SK-N-SH (cell line): ENCODE data around the gene ZC3H4. TPM values are rescaled to one million over a fixed set of nuclear protein-coding genes. Genes with fewer than 3 reads are reported as not detected.

Source experiments
- CTCF ChIA-PET: fragments of 300-600, 350-600 bp; formaldehyde crosslinking; extraction: SDS; loops from one replicate; lab custom pipeline; 2021; lab: Yijun Ruan, JAX
- POLR2A ChIA-PET: fragments of 350-600 bp; sonication (Branson Sonifier 250); formaldehyde crosslinking; extraction: SDS; loops from one replicate; lab custom pipeline; 2020; ENCODE audit warnings: antibody characterized with exemption, inconsistent platforms; lab: Yijun Ruan, JAX
- DNase-seq: peaks from one replicate; pipeline ENCODE4 v3.0.0; 2012
- H2AFZ ChIP-seq: fragments of 200-600 bp; sonication (generic); 2 replicates; pipeline ENCODE4 v1.8.1; 2016; ENCODE audit warnings: antibody characterized with exemption, mild to moderate bottlenecking, low read depth
- H3F3A ChIP-seq: fragments of 200-600 bp; sonication (generic); replicated peaks from 2 replicates; pipeline ENCODE3; 2016; ENCODE audit warnings: antibody characterized with exemption, mild to moderate bottlenecking; ENCODE audit not compliant: insufficient read depth
- H3K27ac ChIP-seq, 2 experiments: fragments of 200-500 bp in 1 of 2; fragments of 200-600 bp in 1 of 2; sonication (Bioruptor generic) in 1 of 2; sonication (generic), shearing (Covaris generic) in 1 of 2; 2 replicates each; pipeline versions ENCODE4 v1.5.1 to v1.6.1; 2014 to 2016; ENCODE audit warnings: low read depth in 2 of 2, inconsistent platforms in 1 of 2, low read length in 1 of 2, mild to moderate bottlenecking in 1 of 2, mixed read lengths in 1 of 2
- H3K27me3 ChIP-seq: fragments of 200-600 bp; sonication (generic), shearing (Covaris generic); 2 replicates; pipeline ENCODE4 v1.6.1; 2016; ENCODE audit warnings: mixed run types; ENCODE audit not compliant: insufficient read depth
- H3K36me3 ChIP-seq, 2 experiments: fragments of 200-500 bp in 1 of 2; fragments of 200-600 bp in 1 of 2; sonication (Bioruptor generic) in 1 of 2; sonication (generic) in 1 of 2; replicated peaks in 1 of 2; 2 replicates each; pipeline versions ENCODE3 to v1.5.1; 2014 to 2016; ENCODE audit warnings: low read length in 1 of 2, mild to moderate bottlenecking in 1 of 2; ENCODE audit not compliant: insufficient read depth in 2 of 2, control insufficient read depth in 1 of 2
- H3K4me1 ChIP-seq, 2 experiments: fragments of 200-500 bp in 1 of 2; fragments of 200-600 bp in 1 of 2; sonication (Bioruptor generic) in 1 of 2; sonication (generic), shearing (Covaris generic) in 1 of 2; 2 replicates each; pipeline versions ENCODE4 v1.5.1 to v1.6.1; 2014 to 2016; ENCODE audit warnings: low read depth in 1 of 2, low read length in 1 of 2, mixed run types in 1 of 2; ENCODE audit not compliant: insufficient read depth in 2 of 2, control insufficient read depth in 1 of 2
- H3K4me2 ChIP-seq: fragments of 200-600 bp; sonication (generic), shearing (Covaris generic); 2 replicates; pipeline ENCODE4 v1.6.1; 2017; ENCODE audit warnings: mixed run types
- H3K4me3 ChIP-seq, 2 experiments: fragments of 200-500 bp in 1 of 2; fragments of 200-600 bp in 1 of 2; sonication (Bioruptor generic) in 1 of 2; sonication (generic), shearing (Covaris generic) in 1 of 2; 2 replicates each; pipeline versions ENCODE4 v1.5.1 to v1.8.1; 2014 to 2016; ENCODE audit warnings: low read depth in 2 of 2, inconsistent platforms in 1 of 2, low read length in 1 of 2, mild to moderate bottlenecking in 1 of 2, mixed read lengths in 1 of 2, moderate library complexity in 1 of 2
- H3K79me2 ChIP-seq: fragments of 200-600 bp; sonication (generic); 2 replicates; pipeline ENCODE4 v1.8.1; 2017; ENCODE audit warnings: mild to moderate bottlenecking; ENCODE audit not compliant: insufficient read depth
- H3K9ac ChIP-seq: fragments of 200-600 bp; sonication (generic); 2 replicates; pipeline ENCODE4 v1.6.1; 2017; ENCODE audit warnings: mixed run types
- H3K9me2 ChIP-seq: fragments of 200-600 bp; sonication (generic); 2 replicates; pipeline ENCODE4 v1.6.1; 2017; ENCODE audit warnings: mixed run types
- H3K9me3 ChIP-seq: fragments of 200-600 bp; sonication (generic); 2 replicates; pipeline ENCODE4 v1.6.1; 2017; ENCODE audit warnings: mixed run types, mild to moderate bottlenecking, moderate library complexity
- H4K20me1 ChIP-seq: fragments of 200-600 bp; sonication (generic); 2 replicates; pipeline ENCODE4 v1.6.1; 2017; ENCODE audit warnings: mild to moderate bottlenecking, mixed run types; ENCODE audit not compliant: insufficient read depth
- ELF1 ChIP-seq: IDR thresholded peaks from 2 replicates; pipeline ENCODE4 v1.4.0; 2012
- EP300 ChIP-seq, 2 experiments: IDR thresholded peaks; 2 replicates each; pipeline versions ENCODE4 v1.4.0 to v1.6.1; 2012; ENCODE audit warnings: borderline replicate concordance in 1 of 2, low read depth in 1 of 2, low read length in 1 of 2
- EZH2phosphoT487 ChIP-seq: fragments of 200-600 bp; sonication (generic); IDR thresholded peaks from 2 replicates; pipeline ENCODE4 v1.6.1; 2017; ENCODE audit warnings: low read depth, mixed run types, mild to moderate bottlenecking, antibody characterized with exemption, moderate library complexity, borderline replicate concordance
- FOXJ3 ChIP-seq: sonication (generic); formaldehyde crosslinking; IDR thresholded peaks from 2 replicates; pipeline ENCODE4 v1.5.1; 2020; ENCODE audit warnings: mild to moderate bottlenecking, missing genetic modification reagents
- GABPA ChIP-seq: IDR thresholded peaks from 2 replicates; pipeline ENCODE4 v1.4.0; 2012; ENCODE audit warnings: low read depth, mild to moderate bottlenecking
- GATA2 ChIP-seq: sonication (generic); formaldehyde crosslinking; IDR thresholded peaks from 2 replicates; pipeline ENCODE4 v1.5.0; 2020; ENCODE audit warnings: mild to moderate bottlenecking, missing genetic modification reagents
- IRF3 ChIP-seq: fragments of 150-350 bp; IDR thresholded peaks from 2 replicates; pipeline ENCODE4 v1.6.1; 2016; ENCODE audit warnings: mild to moderate bottlenecking, low read depth, low read length
- MXI1 ChIP-seq: IDR thresholded peaks from 2 replicates; pipeline ENCODE4 v1.6.1; 2012; ENCODE audit warnings: mild to moderate bottlenecking, low read depth, low read length, improper control_type of control experiment
- RAD21 ChIP-seq: IDR thresholded peaks from 2 replicates; pipeline ENCODE4 v1.6.1; 2012; ENCODE audit warnings: mild to moderate bottlenecking, low read length
- RCOR1 ChIP-seq: fragments of 150-350 bp; IDR thresholded peaks from 2 replicates; pipeline ENCODE4 v1.6.1; 2017; ENCODE audit warnings: antibody characterized with exemption, low read length
- REST ChIP-seq: IDR thresholded peaks from 2 replicates; pipeline ENCODE4 v1.6.1; 2012; ENCODE audit warnings: mild to moderate bottlenecking, low read depth, low read length, moderate library complexity
- RFX5 ChIP-seq: IDR thresholded peaks from 2 replicates; pipeline ENCODE4 v1.6.1; 2012; ENCODE audit warnings: mild to moderate bottlenecking, improper control_type of control experiment, low read length
- SMC3 ChIP-seq: IDR thresholded peaks from 2 replicates; pipeline ENCODE4 v1.6.1; 2012; ENCODE audit warnings: low read depth, low read length, improper control_type of control experiment
- TAF1 ChIP-seq: IDR thresholded peaks from 2 replicates; pipeline ENCODE4 v1.6.1; 2012; ENCODE audit warnings: low read depth, mild to moderate bottlenecking, low read length, moderate library complexity, borderline replicate concordance
- WGBS: methylation state at CpG from one replicate; pipeline ENCODE4 v1.1.6; 2017; ENCODE audit warnings: low lambda C conversion rate; 5-methylcytosine and 5-hydroxymethylcytosine counted together
- polyA plus RNA-seq, 3 experiments: library from polyadenylated mRNA; depleted of rRNA; stranded (reverse); fragments of >200 nt; gene quantifications; 2 replicates each; pipeline ENCODE4 v1.2.3, GENCODE V29; 2012

The ZC3H4 gene
- polyA plus RNA-seq, 1 of the 3 experiments (the other 2 are of a cell fraction): 7.6 TPM

GRCh38 chr19:47145639-47146486 is 32.3 kb upstream of the ZC3H4 start:
- Histone ChIP-seq H3K79me2 (peaks cover 100% of the 10 kb centered on the region), H3K9ac (no peak overlapping the region), H3K9me3 (no peaks in the 10 kb centered on the region), H3K4me2 (no peak overlapping the region), H3K36me3 (peaks cover 34 to 46% of the 10 kb centered on the region in 2 experiments), H3K27me3 (no peaks in the 10 kb centered on the region), H3K4me3 (no peak overlapping the region), H3K9me2 (no peaks in the 10 kb centered on the region), H3K4me1 (peaks cover 0 to 10% of the 10 kb centered on the region in 2 experiments; a peak in 1 of 4 replicates), H2AFZ (no peak overlapping the region), H3K27ac (no peak overlapping the region), H3F3A (peaks cover 8% of the 10 kb centered on the region), H4K20me1 (peaks cover 32% of the 10 kb centered on the region)
- 95% methylated on average over 5 of the region's 5 CpGs for WGBS
- no peak for DNase-seq
- ChIA-PET CTCF (interaction anchor here (0.7 to 10.9 kb wide), 6 partner anchors 11 to 133 kb away, joined by 3 to 132 read pairs (median 5); no protein-coding TSS in a partner anchor), POLR2A (interaction anchor here (0.7 kb wide), 1 partner anchor 110 kb away, joined by 3 read pairs; the partner anchor contains the start of gene CCDC9)
- no peak for TF ChIP-seq REST

- peaks cover 40% of the 10 kb centered on the region for H4K20me1 ChIP-seq
- POLR2A ChIA-PET: no interaction called here
Observed at GRCh38 chr19:47144630-47145029, 31.1 kb upstream of the ZC3H4 start.

More at GRCh38 chr19:47144630-47145029, 31.1 kb upstream of the ZC3H4 start:
- CTCF ChIA-PET: interaction anchor here (0.7 to 10.9 kb wide), 4 partner anchors 17 to 101 kb away, joined by 3 to 132 read pairs (median 8); no protein-coding TSS in a partner anchor
- H3K4me1 ChIP-seq: peaks cover 0 to 12% of the 10 kb centered on the region in 2 experiments; a peak in 1 of 4 replicates
- TF ChIP-seq SMC3 (no peak), FOXJ3 (CRISPR knock-in tag) (no peak), GABPA (no peak), GATA2 (no peak), TAF1 (no peak), MXI1 (no peak), IRF3 (no peak), RCOR1 (no peak), RAD21 (no peak), ELF1 (no peak), EZH2phosphoT487 (no peak), RFX5 (no peak), EP300 (IDR thresholded peaks at IDR 0.05; ENCODE audit: borderline replicate concordance in 1 of 2, low read depth in 1 of 2, low read length in 1 of 2) (no peak)
- TF ChIP-seq, all 33 proteins: peak for 0
- peaks cover 12% of the 10 kb centered on the region for H3F3A ChIP-seq
- H3K27ac ChIP-seq: no peak overlapping the region
- H3K36me3 ChIP-seq: peaks cover 26 to 36% of the 10 kb centered on the region in 2 experiments
- H3K79me2 ChIP-seq: peaks cover 100% of the 10 kb centered on the region
- no peak overlapping the region for H3K9ac ChIP-seq
- no peaks in the 10 kb centered on the region for H3K27me3 ChIP-seq
- no peaks in the 10 kb centered on the region for H3K9me3 ChIP-seq
- no peak for DNase-seq
- no peak overlapping the region for H3K4me2 ChIP-seq
- H3K9me2 ChIP-seq: no peaks in the 10 kb centered on the region
- H2AFZ ChIP-seq: no peak overlapping the region
- no peak overlapping the region for H3K4me3 ChIP-seq
- WGBS: 95% methylated on average over 13 of the region's 13 CpGs
